DMS153 (cell line): ENCODE data around the gene AMOTL2.
A peak's percentile ranks its signal among the peaks of the same experiment; 100 is the strongest.

Source experiments
- DNase-seq: peaks from one replicate; lab custom pipeline; 2025; lab: John Stamatoyannopoulos, UW

AMOTL2 gene

GRCh38 chr3:134315286-134316106, 58.8 kb downstream of the AMOTL2 start:
- DNase-seq: no peak

- no peak for DNase-seq
Observed at GRCh38 chr3:134314588-134315285, 59.5 kb downstream of the AMOTL2 start.

- DNase-seq: no peak
Observed at GRCh38 chr3:134313847-134314587, 60.2 kb downstream of the AMOTL2 start.

- no peak for DNase-seq
Observed at GRCh38 chr3:134312873-134313846, 61.1 kb downstream of the AMOTL2 start.

GRCh38 chr3:134312072-134312872, 62.0 kb downstream of the AMOTL2 start:
- DNase-seq: no peak

- DNase-seq: no peak
Observed at GRCh38 chr3:134311693-134312071, 62.6 kb downstream of the AMOTL2 start.

- no peak for DNase-seq
Observed at GRCh38 chr3:134311265-134311664, 63.0 kb downstream of the AMOTL2 start.

GRCh38 chr3:134309987-134310700, 64.1 kb downstream of the AMOTL2 start:
- DNase-seq: no peak

GRCh38 chr3:134308350-134308891, 65.8 kb downstream of the AMOTL2 start:
- peak; percentile 30 for DNase-seq

- no peak for DNase-seq
Observed at GRCh38 chr3:134307425-134307824, 66.8 kb downstream of the AMOTL2 start.

- no peak for DNase-seq
Observed at GRCh38 chr3:134306320-134306719, 67.9 kb downstream of the AMOTL2 start.
